Gastroesophageal sphincter (tissue), 3 donors: ENCODE data around the gene SLC38A6.

Source experiments
- POLR2AphosphoS5 ChIP-seq: sonication (generic); formaldehyde crosslinking; IDR thresholded peaks from one replicate; pipeline ENCODE4 v1.6.1; 2017; ENCODE audit warnings: antibody characterized with exemption
- TF ChIP-seq, protein P1 (sequence below), 4 experiments: fragments of 200-600 bp in 2 of 4; fragments of 450-650 bp in 2 of 4; sonication (generic) in 1 of 4; IDR thresholded peaks; one replicate each; pipeline ENCODE4 v1.5.1; 2017 to 2019; ENCODE audit warnings: antibody characterized with exemption in 4 of 4, mild to moderate bottlenecking in 2 of 4, moderate library complexity in 2 of 4

DNA sequence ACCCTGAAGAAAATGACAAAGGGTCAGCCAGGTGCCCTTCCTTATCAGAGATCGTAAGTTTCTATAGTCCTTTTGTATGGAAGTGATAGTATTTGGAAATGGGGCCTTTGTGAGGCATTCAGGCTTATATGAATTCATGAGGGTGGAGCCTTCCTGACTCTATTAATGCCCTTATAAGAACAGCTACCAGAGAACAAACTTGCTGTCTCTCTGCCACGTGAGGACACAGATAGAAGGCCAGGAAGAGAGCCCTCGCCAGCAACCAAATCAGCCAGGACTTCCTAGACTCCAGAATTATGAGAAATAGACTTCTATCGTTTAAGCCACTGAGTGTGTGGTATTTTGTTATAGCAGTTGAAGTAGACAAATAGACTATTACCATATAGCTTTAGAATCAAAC, 36.8 kb upstream of the SLC38A6 start:
- TF ChIP-seq, protein P1, sequence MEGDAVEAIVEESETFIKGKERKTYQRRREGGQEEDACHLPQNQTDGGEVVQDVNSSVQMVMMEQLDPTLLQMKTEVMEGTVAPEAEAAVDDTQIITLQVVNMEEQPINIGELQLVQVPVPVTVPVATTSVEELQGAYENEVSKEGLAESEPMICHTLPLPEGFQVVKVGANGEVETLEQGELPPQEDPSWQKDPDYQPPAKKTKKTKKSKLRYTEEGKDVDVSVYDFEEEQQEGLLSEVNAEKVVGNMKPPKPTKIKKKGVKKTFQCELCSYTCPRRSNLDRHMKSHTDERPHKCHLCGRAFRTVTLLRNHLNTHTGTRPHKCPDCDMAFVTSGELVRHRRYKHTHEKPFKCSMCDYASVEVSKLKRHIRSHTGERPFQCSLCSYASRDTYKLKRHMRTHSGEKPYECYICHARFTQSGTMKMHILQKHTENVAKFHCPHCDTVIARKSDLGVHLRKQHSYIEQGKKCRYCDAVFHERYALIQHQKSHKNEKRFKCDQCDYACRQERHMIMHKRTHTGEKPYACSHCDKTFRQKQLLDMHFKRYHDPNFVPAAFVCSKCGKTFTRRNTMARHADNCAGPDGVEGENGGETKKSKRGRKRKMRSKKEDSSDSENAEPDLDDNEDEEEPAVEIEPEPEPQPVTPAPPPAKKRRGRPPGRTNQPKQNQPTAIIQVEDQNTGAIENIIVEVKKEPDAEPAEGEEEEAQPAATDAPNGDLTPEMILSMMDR (IDR thresholded peaks at IDR 0.05) = no peak
- TF ChIP-seq POLR2AphosphoS5 = no peak
